Small intestine (tissue), 7 donors: ENCODE results near the gene PRKCQ. TPM values are rescaled to one million over a fixed set of nuclear protein-coding genes. Genes with fewer than 3 reads are reported as not detected.

Experiments
- DNase-seq, 2 donors: peaks; one replicate each; pipeline versions ENCODE4 v3.0.0 to v3.0.0-alpha.2; 2013
- FAIRE-seq: peaks from 2 replicates; lab custom pipeline; 2012; peaks lifted over from hg19 to GRCh38; lab: Jason Lieb, UNC
- H3K27ac ChIP-seq, 3 donors: one replicate each; pipeline ENCODE4 v1.5.1; 2013; ENCODE audit warnings: low read length in 2 of 3, mild to moderate bottlenecking in 2 of 3, control low read depth in 1 of 3, inconsistent platforms in 1 of 3, low read depth in 1 of 3, moderate library complexity in 1 of 3
- H3K27me3 ChIP-seq, 3 donors: one replicate each; pipeline ENCODE4 v1.6.1; 2013; ENCODE audit warnings: low read length in 3 of 3, inconsistent platforms in 1 of 3; ENCODE audit not compliant: control insufficient read depth in 3 of 3, insufficient read depth in 3 of 3
- H3K36me3 ChIP-seq, 3 donors: one replicate each; pipeline ENCODE4 v1.6.1; 2013; ENCODE audit warnings: low read length in 3 of 3, inconsistent platforms in 1 of 3, low read depth in 1 of 3, mild to moderate bottlenecking in 1 of 3, moderate library complexity in 1 of 3; ENCODE audit not compliant: control insufficient read depth in 3 of 3, insufficient read depth in 2 of 3
- H3K4me1 ChIP-seq, 3 donors: one replicate each; pipeline ENCODE4 v1.6.1; 2013; ENCODE audit warnings: low read length in 2 of 3, inconsistent platforms in 1 of 3, low read depth in 1 of 3, mild to moderate bottlenecking in 1 of 3, moderate library complexity in 1 of 3; ENCODE audit not compliant: control insufficient read depth in 3 of 3, insufficient read depth in 2 of 3
- H3K4me3 ChIP-seq, 3 donors: one replicate each; pipeline ENCODE4 v1.5.1; 2013; ENCODE audit warnings: low read length in 3 of 3, control low read depth in 1 of 3, inconsistent platforms in 1 of 3, low read depth in 1 of 3, mild to moderate bottlenecking in 1 of 3, moderate library complexity in 1 of 3
- H3K9me3 ChIP-seq, 2 donors: one replicate each; pipeline ENCODE4 v1.6.1; 2013; ENCODE audit warnings: low read depth in 1 of 2, low read length in 1 of 2; ENCODE audit not compliant: control insufficient read depth in 2 of 2, insufficient read depth in 1 of 2
- WGBS, 3 donors: extraction: QIAGEN DNeasy Blood & Tissue Kit; methylation state at CpG; one replicate each; pipeline ENCODE4 v1.1.7; 2013; 5-methylcytosine and 5-hydroxymethylcytosine counted together
- polyA plus RNA-seq, 4 donors: library from polyadenylated mRNA; stranded (reverse) in 3 of 4; unstranded in 1 of 4; fragments of 200-250 nt in 3 of 4; fragments of 120-200 nt in 1 of 4; gene quantifications; one replicate each; pipeline versions ENCODE4 v1.2.1 to v1.2.3, GENCODE V29; 2013
- donor health status: healthy with polysubstance abuse.
- donor health status: control.
- donor health status: control.
- donor health status: Bipolar disorder and iron deficiency.
- donor health status: healthy.

Gene PRKCQ
- polyA plus RNA-seq, 4 donors: 0.91 to 3.4 (median 1.3) TPM

DNA sequence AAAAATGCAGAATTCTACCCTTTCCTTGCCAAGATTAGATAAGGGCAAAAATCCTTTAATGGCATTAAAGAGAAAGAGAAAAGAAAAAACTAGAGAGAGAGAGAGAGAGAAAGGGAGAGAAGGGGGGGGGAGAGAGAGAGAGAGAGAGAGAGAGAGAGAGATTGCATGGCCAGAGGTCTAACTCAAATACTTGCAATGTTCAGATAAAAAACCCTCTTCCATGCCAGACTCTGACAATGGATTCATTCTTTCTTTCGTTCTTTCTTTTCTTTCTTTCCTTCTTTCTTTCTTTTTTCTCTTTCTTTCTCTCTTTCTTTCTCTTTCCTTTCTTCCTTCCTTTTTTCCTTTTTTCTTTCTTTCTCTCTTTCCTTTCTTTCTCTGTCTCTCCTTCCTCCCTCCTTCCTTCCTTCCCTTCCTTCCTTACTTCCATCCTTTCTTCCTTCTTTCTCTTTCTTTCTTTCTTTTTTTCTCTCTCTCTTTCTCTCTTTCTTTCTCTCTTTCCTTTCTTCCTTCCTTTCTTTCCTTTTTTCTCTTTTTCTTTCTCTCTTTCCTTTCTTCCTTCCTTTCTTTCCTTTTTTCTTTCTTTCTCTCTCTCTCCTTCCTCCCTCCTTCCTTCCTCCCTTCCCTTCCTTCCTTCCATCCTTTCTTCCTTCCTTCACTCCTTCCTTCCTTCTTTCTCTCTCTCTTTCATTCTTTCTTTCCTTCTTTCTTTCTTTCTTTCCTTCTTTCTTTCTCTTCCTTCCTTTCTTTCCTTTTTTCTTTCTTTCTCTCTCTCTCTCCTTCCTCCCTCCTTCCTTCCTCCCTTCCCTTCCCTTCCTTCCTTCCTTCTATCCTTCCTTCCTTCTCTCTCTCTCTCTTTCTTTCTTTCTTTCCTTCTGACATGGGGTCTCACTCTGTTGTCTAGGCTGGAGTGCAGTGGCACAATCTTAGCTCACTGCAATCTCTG, 175.7 kb downstream of the PRKCQ start:
- H3K27me3 ChIP-seq: peaks cover 0 to 11% (median 0%) of the 10 kb centered on the region in 3 donors
- no peaks in the 10 kb centered on the region for H3K4me1 ChIP-seq
- 52 to 76% (median 71%) methylated on average over 1 of the region's 1 CpG for WGBS, 3 donors
- FAIRE-seq (no peak), DNase-seq (no peak)
- H3K4me3 ChIP-seq: no peak overlapping the region
- no peaks in the 10 kb centered on the region for H3K36me3 ChIP-seq
- no peak overlapping the region for H3K27ac ChIP-seq
- no peaks in the 10 kb centered on the region for H3K9me3 ChIP-seq

DNA sequence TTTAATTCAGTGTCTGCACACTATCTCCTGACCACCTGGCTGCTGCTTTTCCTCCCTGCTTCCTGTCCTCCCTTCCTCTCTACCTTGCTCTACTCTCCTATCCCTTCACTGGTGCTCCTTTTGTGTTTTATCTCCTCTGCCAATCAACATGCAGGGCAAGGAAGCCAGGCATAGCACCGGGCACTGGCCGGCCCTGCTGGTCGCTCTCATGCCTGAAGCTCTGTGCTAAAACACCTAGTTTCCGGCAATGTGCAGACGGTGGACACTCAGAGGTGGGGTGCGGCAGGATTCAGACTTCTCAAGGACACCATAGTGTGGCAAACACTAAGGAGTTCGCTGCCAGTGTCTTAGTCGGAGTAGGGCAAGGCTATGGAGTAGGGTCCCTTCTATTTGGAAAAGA, 177.1 kb downstream of the PRKCQ start:
- Histone ChIP-seq H3K36me3 (no peaks in the 10 kb centered on the region), H3K9me3 (no peaks in the 10 kb centered on the region), H3K27ac (no peak overlapping the region), H3K4me1 (no peaks in the 10 kb centered on the region), H3K27me3 (peaks cover 0 to 11% (median 0%) of the 10 kb centered on the region in 3 donors), H3K4me3 (no peak overlapping the region)
- 72 to 84% (median 76%) methylated on average over 8 of the region's 8 CpGs for WGBS, 3 donors
- no peak for DNase-seq
- FAIRE-seq: no peak

DNA sequence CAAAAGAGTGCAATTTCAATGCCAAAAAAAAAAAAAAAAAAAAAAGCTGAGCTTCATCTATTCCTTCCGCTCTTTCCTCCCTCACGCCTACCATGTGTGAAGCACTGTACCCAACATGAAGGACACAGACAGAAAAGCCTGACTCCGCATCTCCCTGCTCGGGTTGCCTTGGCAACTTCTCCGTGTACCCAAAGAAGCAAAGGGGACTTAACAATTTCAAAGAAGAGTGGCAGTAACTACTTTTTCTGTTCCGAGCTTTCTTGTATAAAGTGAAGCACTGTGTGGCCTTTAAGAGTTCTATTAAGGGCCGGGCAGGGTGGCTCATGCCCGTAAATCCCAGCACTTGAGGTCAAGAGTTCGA, 177.7 kb downstream of the PRKCQ start:
- 68 to 77% (median 69%) methylated on average over 9 of the region's 9 CpGs for WGBS, 3 donors
- FAIRE-seq: no peak
- H3K27ac ChIP-seq: no peak overlapping the region

DNA sequence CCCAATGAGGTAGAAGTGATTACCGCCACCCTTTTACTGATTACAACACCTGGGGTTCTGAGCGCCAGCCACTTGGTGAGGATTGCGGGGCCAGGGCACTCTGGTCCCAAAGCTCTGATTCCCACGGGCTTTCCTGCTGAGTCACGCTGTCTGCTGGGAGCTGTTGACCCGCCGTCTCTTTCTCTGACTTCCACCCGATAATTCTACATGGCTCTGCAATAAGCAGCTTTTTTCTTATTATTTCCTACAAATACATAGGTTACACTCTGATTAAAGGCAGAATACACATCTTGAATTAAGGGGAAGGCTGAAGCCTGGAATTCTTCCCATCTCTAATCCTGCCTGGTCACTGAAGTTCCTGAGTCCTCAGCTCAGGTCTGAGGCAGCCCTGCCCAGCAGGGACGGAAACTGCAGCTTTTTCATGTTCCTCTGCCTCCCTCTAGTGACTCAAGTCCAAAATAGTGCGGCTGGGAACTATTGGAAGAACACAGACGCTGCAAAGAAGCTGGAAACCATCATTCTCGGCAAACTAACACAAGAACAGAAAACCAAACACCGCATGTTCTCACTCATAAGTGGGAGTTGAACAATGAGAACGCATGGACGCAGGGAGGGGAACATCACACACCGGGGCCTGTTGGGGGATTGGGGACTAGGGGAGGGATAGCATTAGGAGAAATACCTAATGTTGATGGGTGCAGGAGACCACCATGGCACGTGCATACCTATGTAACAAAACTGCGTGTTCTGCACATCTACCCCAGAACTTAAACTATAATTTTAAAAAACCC, 178.3 kb downstream of the PRKCQ start:
- WGBS, 3 donors: 11 to 14% (median 14%) methylated on average over 18 of the region's 18 CpGs
- H3K4me1 ChIP-seq: no peaks in the 10 kb centered on the region
- H3K27ac ChIP-seq: no peak overlapping the region
- peak overlapping the region in 2 of 3 donors; percentile 12 to 20 for H3K4me3 ChIP-seq
- H3K27me3 ChIP-seq: peaks cover 0 to 11% (median 0%) of the 10 kb centered on the region in 3 donors
- DNase-seq (peak; percentile 90 to 91), FAIRE-seq (no peak)
- H3K36me3 ChIP-seq: no peaks in the 10 kb centered on the region
- no peaks in the 10 kb centered on the region for H3K9me3 ChIP-seq

More for the DNA sequence above, 177.7 kb downstream of the PRKCQ start:
- no peaks in the 10 kb centered on the region for H3K9me3 ChIP-seq
- DNase-seq: no peak
- peaks cover 0 to 11% (median 0%) of the 10 kb centered on the region in 3 donors for H3K27me3 ChIP-seq
- H3K4me3 ChIP-seq: no peak overlapping the region
- no peaks in the 10 kb centered on the region for H3K36me3 ChIP-seq
- no peaks in the 10 kb centered on the region for H3K4me1 ChIP-seq

DNA sequence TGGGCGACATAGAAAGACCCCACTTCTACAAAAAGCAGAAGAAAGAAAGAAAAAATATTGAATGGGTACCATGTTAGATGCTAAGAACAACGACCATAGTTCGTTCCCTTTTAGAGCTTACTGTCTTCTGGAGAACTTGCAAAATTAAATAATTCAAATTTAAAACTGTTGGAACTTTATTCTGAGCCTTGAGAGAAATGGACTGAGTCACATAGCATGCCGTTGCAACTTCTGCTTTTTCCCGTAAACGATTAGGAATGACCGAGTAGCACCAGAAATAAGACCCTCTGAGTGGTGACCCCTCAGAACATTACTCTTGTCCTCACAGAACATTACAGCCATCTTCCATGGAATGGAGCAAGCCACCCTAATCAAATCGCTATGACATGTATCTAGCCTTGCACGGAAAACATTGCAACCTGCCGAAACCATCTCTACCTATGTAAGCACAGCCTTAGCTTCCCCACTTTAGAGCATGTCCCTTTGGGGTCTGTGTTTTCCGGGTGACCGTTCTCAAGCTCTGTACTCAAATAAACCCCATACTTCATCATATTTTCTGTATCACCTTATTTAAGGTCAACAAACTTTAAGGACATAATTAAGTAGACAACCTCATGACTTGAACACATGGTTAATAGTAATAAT, 179.1 kb downstream of the PRKCQ start:
- Histone ChIP-seq H3K9me3 (no peaks in the 10 kb centered on the region), H3K27ac (no peak overlapping the region), H3K4me1 (no peaks in the 10 kb centered on the region), H3K36me3 (no peaks in the 10 kb centered on the region), H3K4me3 (no peak overlapping the region), H3K27me3 (peaks cover 0 to 11% (median 0%) of the 10 kb centered on the region in 3 donors)
- DNase-seq (no peak), FAIRE-seq (no peak)
- 83 to 89% (median 83%) methylated on average over 12 of the region's 12 CpGs for WGBS, 3 donors

DNA sequence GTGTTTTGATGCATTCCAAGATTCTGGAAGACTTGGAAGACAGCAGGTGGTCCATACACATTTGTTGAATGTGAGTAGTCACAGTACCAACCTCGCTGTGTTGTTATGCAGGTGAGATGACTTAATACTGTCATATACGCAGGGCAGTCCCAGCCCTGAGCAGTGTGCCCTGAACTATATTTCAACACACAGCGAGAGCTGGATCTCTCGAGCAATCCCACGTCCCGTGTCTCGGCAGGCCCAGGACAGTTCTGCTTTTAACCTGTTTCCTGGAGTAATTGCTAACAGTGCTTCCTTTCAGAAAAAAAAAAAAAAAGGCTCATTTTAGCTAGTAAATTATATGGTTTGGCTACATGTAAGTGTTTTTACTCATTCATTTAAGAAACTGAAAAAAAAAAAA, 179.7 kb downstream of the PRKCQ start:
- Histone ChIP-seq H3K27ac (no peak overlapping the region), H3K9me3 (no peaks in the 10 kb centered on the region), H3K4me3 (no peak overlapping the region), H3K36me3 (no peaks in the 10 kb centered on the region), H3K4me1 (no peaks in the 10 kb centered on the region), H3K27me3 (peaks cover 0 to 6% (median 0%) of the 10 kb centered on the region in 3 donors)
- DNase-seq (no peak), FAIRE-seq (no peak)
- WGBS, 3 donors: 83 to 85% (median 85%) methylated on average over 7 of the region's 7 CpGs

DNA sequence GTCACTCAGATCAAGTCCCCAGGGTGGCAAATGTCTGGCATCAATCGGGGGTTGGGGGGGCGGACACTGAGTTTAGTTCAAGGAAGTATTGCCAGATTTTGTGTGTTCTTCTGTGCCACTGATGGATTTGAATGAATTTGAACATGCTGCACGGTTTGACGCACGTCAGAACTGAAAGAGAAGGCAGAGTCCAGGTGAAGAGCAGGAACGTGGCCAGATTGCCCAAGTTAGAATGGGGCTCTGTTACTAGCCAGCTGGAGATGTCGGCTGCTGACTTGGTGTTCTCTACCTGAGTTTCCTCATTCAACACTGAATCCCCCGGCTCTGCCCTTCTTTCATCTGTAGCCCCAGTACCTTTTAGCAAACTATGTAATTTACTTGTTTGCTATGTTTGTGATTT, 180.2 kb downstream of the PRKCQ start:
- peaks cover 0 to 3% (median 0%) of the 10 kb centered on the region in 3 donors for H3K27me3 ChIP-seq
- no peaks in the 10 kb centered on the region for H3K4me1 ChIP-seq
- FAIRE-seq (no peak), DNase-seq (peak in 1 of 2 donors; percentile 50)
- WGBS, 3 donors: 29 to 69% (median 50%) methylated on average over 8 of the region's 8 CpGs
- no peak overlapping the region for H3K4me3 ChIP-seq
- H3K9me3 ChIP-seq: no peaks in the 10 kb centered on the region
- no peaks in the 10 kb centered on the region for H3K36me3 ChIP-seq
- H3K27ac ChIP-seq: no peak overlapping the region

DNA sequence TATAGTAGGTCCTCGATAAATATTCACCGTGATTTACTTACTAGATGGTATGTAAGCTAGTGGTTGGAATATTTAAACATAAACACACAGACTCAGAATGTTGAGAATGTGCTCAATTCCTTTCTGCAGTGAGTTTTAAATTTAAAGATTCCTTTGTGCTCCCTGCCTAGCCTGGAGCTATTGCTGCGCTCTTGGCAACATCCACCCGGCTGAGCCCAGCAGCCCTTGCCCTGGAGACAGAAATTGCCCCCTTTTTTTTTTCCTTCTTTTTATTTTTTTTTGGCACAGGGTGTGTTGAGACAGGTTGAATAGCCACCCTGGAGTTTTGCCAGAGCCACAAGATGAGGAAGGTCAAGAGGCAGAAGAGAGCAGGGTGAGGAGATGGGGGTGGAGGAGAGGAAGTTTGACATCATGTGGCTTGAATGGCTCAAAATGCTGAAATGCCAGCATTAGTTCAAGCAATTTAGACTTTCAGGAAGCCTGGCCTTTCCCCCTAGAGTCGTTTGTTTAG, 180.8 kb downstream of the PRKCQ start:
- H3K27me3 ChIP-seq: peaks cover 0 to 3% (median 0%) of the 10 kb centered on the region in 3 donors
- no peak overlapping the region for H3K4me3 ChIP-seq
- no peaks in the 10 kb centered on the region for H3K36me3 ChIP-seq
- FAIRE-seq (no peak), DNase-seq (no peak)
- H3K27ac ChIP-seq: no peak overlapping the region
- H3K9me3 ChIP-seq: no peaks in the 10 kb centered on the region
- H3K4me1 ChIP-seq: no peaks in the 10 kb centered on the region
- WGBS, 3 donors: 54 to 73% (median 71%) methylated on average over 5 of the region's 5 CpGs
